ENCODE data around the gene ZNF664.

Gene ZNF664

DNA sequence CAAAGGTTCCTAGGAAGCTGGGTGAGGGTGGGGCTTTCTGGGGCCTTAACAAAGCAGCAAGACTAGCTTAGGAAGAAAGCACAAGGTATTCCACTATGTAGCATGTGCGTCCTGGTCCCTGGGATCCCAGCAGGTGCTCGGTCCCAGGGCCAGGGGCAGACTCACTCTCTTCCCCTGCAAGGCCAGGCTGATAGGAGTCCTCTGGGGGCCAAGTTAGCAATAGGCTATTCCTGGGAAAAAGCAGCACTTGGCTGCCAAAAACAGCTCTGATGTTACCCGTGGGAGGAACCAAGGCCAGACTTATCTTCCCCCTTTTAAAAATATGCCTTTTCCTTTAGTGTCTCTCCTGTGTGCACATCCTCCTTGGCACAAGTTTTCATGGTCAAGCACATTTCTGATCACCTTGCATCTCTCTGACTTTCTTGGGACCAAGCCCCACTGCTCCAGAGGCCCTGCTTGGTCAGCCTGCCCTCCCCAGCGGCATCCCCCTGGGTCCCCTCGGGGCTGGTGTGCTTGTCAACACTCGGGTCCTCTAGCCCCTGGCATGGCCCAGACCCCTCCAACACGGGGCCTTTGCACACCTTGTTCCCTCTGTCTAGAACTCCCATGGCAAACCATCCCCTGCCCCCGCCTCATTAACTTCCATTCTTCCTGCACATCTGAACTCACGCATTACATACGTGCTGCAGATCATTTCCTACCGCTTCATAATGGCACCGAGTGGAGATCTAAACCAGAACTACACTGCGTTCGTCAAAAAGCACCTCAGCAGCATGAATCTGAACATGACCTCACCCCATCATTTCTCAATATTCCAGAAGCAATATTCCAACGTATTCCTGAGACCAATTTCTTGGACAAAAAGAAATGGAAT, 22.3 kb upstream of the ZNF664 start:
- Histone ChIP-seq H3K4me3 (ENCODE audit: low read length) (no peak overlapping the region), H3K9me3 (ENCODE audit: insufficient read depth, low read depth, low read length) (no peaks in the 10 kb centered on the region)
- WGBS: 91% methylated on average over 15 of the region's 15 CpGs

DNA sequence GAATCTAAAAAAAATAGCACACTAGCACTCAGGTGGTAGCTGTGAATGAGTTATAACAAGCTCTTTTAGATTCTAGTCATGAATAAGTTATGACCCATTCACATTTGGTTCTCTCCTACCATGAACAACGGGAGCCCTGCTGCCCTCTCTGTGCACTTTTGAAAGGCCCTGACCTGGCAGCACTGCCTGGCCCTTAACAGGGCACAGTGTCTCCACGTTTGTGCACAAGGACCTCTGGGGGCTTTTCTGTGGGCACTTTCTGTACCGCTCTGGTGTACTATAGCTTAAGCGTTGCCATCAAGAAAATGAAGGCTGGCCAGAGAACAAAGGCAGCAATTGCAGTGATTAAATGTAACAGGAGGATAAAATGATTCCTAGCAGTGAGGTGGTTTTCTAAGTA, 21.5 kb upstream of the ZNF664 start:
- H3K9ac ChIP-seq (ENCODE audit: low read depth, low read length): no peak overlapping the region
- no peaks in the 10 kb centered on the region for H3K36me3 ChIP-seq (ENCODE audit: insufficient read depth, low read length)
- 88% methylated on average over 4 of the region's 4 CpGs for WGBS
- no peaks in the 10 kb centered on the region for H3K4me1 ChIP-seq (ENCODE audit: insufficient read depth, low read length)
- no peak overlapping the region for H3K27ac ChIP-seq (ENCODE audit: low read depth, low read length)
- H3K9me3 ChIP-seq (ENCODE audit: insufficient read depth, low read depth, low read length): no peaks in the 10 kb centered on the region
- no peak overlapping the region for H3K4me3 ChIP-seq (ENCODE audit: low read length)
- H3K27me3 ChIP-seq (ENCODE audit: insufficient read depth, low read length): peaks cover 50% of the 10 kb centered on the region

More for the DNA sequence above, 22.3 kb upstream of the ZNF664 start:
- peaks cover 43% of the 10 kb centered on the region for H3K27me3 ChIP-seq (ENCODE audit: insufficient read depth, low read length)
- H3K36me3 ChIP-seq (ENCODE audit: insufficient read depth, low read length): no peaks in the 10 kb centered on the region
- H3K4me1 ChIP-seq (ENCODE audit: insufficient read depth, low read length): no peaks in the 10 kb centered on the region
- H3K9ac ChIP-seq (ENCODE audit: low read depth, low read length): no peak overlapping the region
- no peak overlapping the region for H3K27ac ChIP-seq (ENCODE audit: low read depth, low read length)

DNA sequence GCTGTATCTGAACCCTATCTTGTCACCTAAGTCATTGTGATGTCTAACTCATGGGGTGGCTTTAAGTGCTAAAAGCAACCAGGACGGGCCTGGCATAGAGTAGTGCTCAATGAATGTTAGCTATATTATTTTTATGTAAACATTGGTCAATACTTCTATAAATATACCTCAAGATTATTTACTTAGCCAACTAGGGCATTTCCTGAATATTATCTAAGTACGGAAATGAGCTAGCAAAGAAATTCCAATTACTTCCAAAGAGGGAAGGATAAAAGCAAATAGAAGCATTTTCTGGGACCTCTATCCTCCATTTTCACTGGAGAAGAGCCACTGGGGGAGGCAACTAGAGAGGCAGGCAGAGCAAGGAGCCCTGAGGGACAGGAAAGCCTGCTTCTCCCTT, 21.0 kb upstream of the ZNF664 start:
- H3K36me3 ChIP-seq (ENCODE audit: insufficient read depth, low read length): no peaks in the 10 kb centered on the region
- no peaks in the 10 kb centered on the region for H3K9me3 ChIP-seq (ENCODE audit: insufficient read depth, low read depth, low read length)
- no peak overlapping the region for H3K4me3 ChIP-seq (ENCODE audit: low read length)
- 86% methylated on average over 1 of the region's 2 CpGs for WGBS
- no peaks in the 10 kb centered on the region for H3K4me1 ChIP-seq (ENCODE audit: insufficient read depth, low read length)
- H3K9ac ChIP-seq (ENCODE audit: low read depth, low read length): no peak overlapping the region
- H3K27me3 ChIP-seq (ENCODE audit: insufficient read depth, low read length): peaks cover 56% of the 10 kb centered on the region
- H3K27ac ChIP-seq (ENCODE audit: low read depth, low read length): no peak overlapping the region

DNA sequence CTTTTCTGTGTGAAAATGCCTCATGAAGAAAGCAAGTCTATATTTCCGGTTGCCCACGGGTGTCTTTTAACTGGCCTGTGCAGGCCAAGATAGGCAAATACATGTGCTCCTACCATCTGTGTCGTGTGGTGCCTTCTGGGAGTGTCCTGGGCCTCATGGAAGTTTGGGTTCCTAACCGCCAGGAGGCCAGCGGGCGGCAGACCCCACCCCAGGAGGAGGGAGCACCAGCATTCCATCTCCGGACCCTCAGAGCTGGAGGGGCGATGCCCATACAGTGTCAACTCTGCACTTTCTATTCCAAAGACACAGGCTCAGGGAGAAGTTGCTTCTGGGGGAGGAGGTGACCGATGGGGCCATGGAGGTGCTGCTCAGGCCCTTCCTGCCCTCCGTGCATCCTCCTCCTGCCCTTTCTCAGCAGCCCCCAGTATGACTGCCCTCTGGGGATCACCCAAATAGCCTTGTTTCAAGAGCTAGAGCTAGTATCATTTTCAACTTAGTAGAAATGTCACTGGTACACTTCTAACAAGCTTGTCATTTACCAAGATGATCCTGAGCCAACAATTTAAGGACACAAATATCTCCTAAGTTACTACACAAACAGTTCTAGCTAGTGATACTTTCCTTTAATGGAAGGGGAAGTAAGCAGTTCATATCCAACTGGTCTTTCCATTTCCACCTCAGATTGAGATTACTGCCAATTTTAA, 18.2 kb upstream of the ZNF664 start:
- Histone ChIP-seq H3K36me3 (ENCODE audit: insufficient read depth, low read length) (no peaks in the 10 kb centered on the region), H3K9me3 (ENCODE audit: insufficient read depth, low read depth, low read length) (no peaks in the 10 kb centered on the region), H3K4me3 (ENCODE audit: low read length) (no peak overlapping the region), H3K4me1 (ENCODE audit: insufficient read depth, low read length) (no peaks in the 10 kb centered on the region), H3K27ac (ENCODE audit: low read depth, low read length) (no peak overlapping the region), H3K27me3 (ENCODE audit: insufficient read depth, low read length) (peaks cover 75% of the 10 kb centered on the region), H3K9ac (ENCODE audit: low read depth, low read length) (no peak overlapping the region)
- WGBS: 90% methylated on average over 10 of the region's 10 CpGs

DNA sequence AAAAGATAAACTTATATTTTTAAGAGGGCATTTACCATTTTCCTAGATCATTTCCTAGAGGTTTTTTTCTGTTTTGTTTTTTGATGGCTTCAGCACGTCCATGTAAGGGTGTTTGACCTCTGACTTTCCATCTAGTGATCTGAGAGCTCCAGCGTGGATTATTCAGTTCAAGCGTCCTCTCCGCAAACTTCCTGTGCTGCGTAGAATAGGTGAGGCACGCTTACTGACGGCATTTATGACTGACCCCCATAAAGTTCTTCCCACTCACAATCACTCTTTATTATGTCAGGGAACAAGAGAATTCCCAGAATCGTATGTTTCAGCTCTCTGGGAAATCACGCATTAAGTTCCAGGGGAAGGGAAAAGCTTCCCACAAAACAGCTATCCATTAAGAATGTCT, 16.8 kb upstream of the ZNF664 start:
- H3K4me3 ChIP-seq (ENCODE audit: low read length): no peak overlapping the region
- no peak overlapping the region for H3K27ac ChIP-seq (ENCODE audit: low read depth, low read length)
- peaks cover 81% of the 10 kb centered on the region for H3K27me3 ChIP-seq (ENCODE audit: insufficient read depth, low read length)
- H3K9me3 ChIP-seq (ENCODE audit: insufficient read depth, low read depth, low read length): no peaks in the 10 kb centered on the region
- H3K4me1 ChIP-seq (ENCODE audit: insufficient read depth, low read length): no peaks in the 10 kb centered on the region
- H3K9ac ChIP-seq (ENCODE audit: low read depth, low read length): no peak overlapping the region
- no peaks in the 10 kb centered on the region for H3K36me3 ChIP-seq (ENCODE audit: insufficient read depth, low read length)
- WGBS: 87% methylated on average over 9 of the region's 9 CpGs

DNA sequence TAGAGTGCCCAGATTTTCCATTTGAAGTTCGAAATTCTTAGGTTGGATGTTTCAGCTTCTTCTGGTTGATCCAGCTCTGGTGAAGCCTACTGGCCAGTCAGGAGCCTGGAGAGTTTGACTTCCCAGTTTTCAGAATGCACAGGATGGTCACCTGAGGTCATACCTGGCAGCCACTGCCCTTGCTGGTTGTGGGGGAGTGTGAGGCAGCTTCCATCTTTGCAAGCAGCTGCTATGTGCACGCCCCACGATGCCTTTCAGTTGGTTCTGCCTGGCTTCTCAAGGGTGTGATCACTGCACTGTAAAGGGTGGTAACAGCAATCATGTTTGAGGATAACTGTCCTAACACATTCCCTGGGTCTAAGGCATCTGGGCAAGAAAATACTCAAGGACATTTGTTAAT, 15.8 kb upstream of the ZNF664 start:
- no peak overlapping the region for H3K9ac ChIP-seq (ENCODE audit: low read depth, low read length)
- no peaks in the 10 kb centered on the region for H3K9me3 ChIP-seq (ENCODE audit: insufficient read depth, low read depth, low read length)
- H3K27ac ChIP-seq (ENCODE audit: low read depth, low read length): no peak overlapping the region
- no peak overlapping the region for H3K4me3 ChIP-seq (ENCODE audit: low read length)
- no peaks in the 10 kb centered on the region for H3K4me1 ChIP-seq (ENCODE audit: insufficient read depth, low read length)
- H3K27me3 ChIP-seq (ENCODE audit: insufficient read depth, low read length): peaks cover 81% of the 10 kb centered on the region
- no peaks in the 10 kb centered on the region for H3K36me3 ChIP-seq (ENCODE audit: insufficient read depth, low read length)
- WGBS: 90% methylated on average over 3 of the region's 3 CpGs

DNA sequence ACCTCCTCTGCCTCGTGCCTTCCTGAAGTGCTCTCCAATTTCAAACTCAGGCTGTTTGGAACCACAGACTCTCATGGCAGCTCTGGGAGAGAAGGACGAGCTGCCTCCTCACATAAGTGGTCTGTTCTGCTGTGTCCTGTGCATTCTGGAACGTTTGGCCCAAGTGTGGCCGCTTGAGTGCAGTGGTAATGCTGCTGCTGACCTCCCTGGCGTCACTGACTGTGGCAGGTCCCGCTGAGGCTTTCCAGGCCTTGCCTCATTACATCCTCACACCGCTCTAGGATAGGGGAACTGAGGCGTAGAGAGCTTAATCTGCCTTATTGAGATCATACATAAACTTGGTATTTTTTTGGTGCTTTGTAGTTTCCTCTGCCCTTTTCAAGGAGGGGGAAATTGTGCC, 14.6 kb upstream of the ZNF664 start:
- 83% methylated on average over 8 of the region's 8 CpGs for WGBS
- Histone ChIP-seq H3K27me3 (ENCODE audit: insufficient read depth, low read length) (peaks cover 85% of the 10 kb centered on the region), H3K9ac (ENCODE audit: low read depth, low read length) (no peak overlapping the region)

DNA sequence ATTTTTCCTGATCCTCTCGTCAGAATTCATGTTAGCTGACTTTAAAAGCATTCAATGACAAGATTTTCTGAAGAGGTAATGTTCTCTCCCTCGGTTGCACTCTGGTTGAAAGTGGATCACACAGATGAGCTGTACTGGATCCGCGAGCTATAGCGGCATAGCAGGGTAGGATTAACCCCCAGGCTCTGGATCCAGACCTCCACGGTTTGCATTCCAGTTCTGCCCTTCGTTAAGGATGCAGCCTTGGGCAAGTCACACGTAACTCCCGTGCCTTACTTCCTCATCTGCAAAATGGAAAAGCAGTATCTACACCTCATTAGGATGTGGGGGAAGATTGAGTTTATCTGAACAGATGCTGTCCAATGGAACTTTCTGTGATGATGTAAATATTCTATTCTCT, 14.1 kb upstream of the ZNF664 start:
- no peak overlapping the region for H3K27ac ChIP-seq (ENCODE audit: low read depth, low read length)
- H3K36me3 ChIP-seq (ENCODE audit: insufficient read depth, low read length): no peaks in the 10 kb centered on the region
- H3K27me3 ChIP-seq (ENCODE audit: insufficient read depth, low read length): peaks cover 89% of the 10 kb centered on the region
- no peaks in the 10 kb centered on the region for H3K4me1 ChIP-seq (ENCODE audit: insufficient read depth, low read length)
- no peaks in the 10 kb centered on the region for H3K9me3 ChIP-seq (ENCODE audit: insufficient read depth, low read depth, low read length)
- WGBS: 80% methylated on average over 9 of the region's 9 CpGs
- H3K4me3 ChIP-seq (ENCODE audit: low read length): no peak overlapping the region
- no peak overlapping the region for H3K9ac ChIP-seq (ENCODE audit: low read depth, low read length)

More for the DNA sequence above, 14.6 kb upstream of the ZNF664 start:
- H3K27ac ChIP-seq (ENCODE audit: low read depth, low read length): no peak overlapping the region
- H3K4me1 ChIP-seq (ENCODE audit: insufficient read depth, low read length): no peaks in the 10 kb centered on the region
- H3K4me3 ChIP-seq (ENCODE audit: low read length): no peak overlapping the region
- no peaks in the 10 kb centered on the region for H3K36me3 ChIP-seq (ENCODE audit: insufficient read depth, low read length)
- no peaks in the 10 kb centered on the region for H3K9me3 ChIP-seq (ENCODE audit: insufficient read depth, low read depth, low read length)

DNA sequence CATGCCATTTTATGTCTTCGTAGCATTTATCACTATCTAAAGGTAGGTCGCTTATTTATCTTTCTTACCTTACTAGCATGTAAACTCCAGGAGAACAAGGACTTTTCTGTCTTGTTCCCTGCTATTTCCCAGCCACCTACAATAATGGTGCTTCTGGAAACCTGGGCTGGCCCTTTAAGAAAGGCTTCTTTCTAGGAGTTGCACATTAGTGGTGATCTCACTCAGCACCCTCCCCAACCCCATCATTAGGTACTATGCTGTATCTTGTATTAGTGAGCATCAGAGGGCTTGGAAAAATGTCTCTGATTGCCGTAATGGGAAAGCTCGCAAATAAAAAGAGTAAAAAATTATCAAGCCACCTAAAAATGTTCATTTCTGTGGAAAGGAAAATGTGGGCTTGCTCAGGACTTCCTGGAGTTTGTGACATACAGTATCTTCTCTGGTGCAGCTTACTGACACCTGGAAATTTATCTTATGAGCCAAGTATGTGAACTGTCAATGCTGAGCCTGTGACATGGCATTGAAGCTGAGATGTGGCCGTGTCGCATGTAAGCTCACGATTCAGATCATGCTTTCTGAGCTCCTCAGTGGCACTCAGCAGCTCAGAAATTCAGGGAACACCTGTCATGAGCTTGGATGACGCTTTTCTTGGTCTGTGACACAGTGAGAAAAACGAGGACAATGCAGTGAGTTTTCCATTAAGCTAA, 12.8 kb upstream of the ZNF664 start:
- Histone ChIP-seq H3K9ac (ENCODE audit: low read depth, low read length) (no peak overlapping the region), H3K4me3 (ENCODE audit: low read length) (no peak overlapping the region), H3K36me3 (ENCODE audit: insufficient read depth, low read length) (no peaks in the 10 kb centered on the region), H3K4me1 (ENCODE audit: insufficient read depth, low read length) (no peaks in the 10 kb centered on the region), H3K27ac (ENCODE audit: low read depth, low read length) (no peak overlapping the region), H3K27me3 (ENCODE audit: insufficient read depth, low read length) (peaks cover 92% of the 10 kb centered on the region), H3K9me3 (ENCODE audit: insufficient read depth, low read depth, low read length) (no peaks in the 10 kb centered on the region)
- 91% methylated on average over 9 of the region's 9 CpGs for WGBS

DNA sequence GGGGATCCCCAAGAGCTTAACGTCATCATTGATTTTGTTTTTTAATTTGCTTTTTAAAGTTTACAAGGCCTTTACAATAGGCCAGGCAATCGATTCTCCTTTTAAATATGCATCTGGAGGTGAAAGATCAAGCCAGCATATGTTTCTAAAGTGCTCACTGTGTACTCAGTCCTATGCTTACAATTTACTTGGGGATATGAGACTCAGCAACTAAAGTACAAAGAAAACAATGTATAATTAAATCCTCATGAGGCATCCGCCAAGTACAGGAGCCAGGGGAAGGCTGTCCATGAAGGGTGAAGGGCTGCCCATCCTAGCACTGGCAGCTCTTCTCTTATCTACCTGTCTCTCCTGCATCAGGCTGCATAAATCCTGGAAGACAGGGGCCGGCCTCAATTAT, 12.2 kb upstream of the ZNF664 start:
- Histone ChIP-seq H3K27me3 (ENCODE audit: insufficient read depth, low read length) (peaks cover 93% of the 10 kb centered on the region), H3K4me1 (ENCODE audit: insufficient read depth, low read length) (no peaks in the 10 kb centered on the region), H3K9me3 (ENCODE audit: insufficient read depth, low read depth, low read length) (no peaks in the 10 kb centered on the region), H3K4me3 (ENCODE audit: low read length) (no peak overlapping the region), H3K36me3 (ENCODE audit: insufficient read depth, low read length) (no peaks in the 10 kb centered on the region), H3K27ac (ENCODE audit: low read depth, low read length) (no peak overlapping the region), H3K9ac (ENCODE audit: low read depth, low read length) (no peak overlapping the region)
- WGBS: 94% methylated on average over 4 of the region's 4 CpGs
